Sigmoid colon (tissue), 3 donors: Measurements from ENCODE around the gene S100A2.

Source experiments
- POLR2A ChIP-seq, 2 donors: fragments of 450-650 bp; IDR thresholded peaks; one replicate each; pipeline ENCODE4 v1.6.1; 2016; ENCODE audit warnings: antibody characterized with exemption in 2 of 2, mild to moderate bottlenecking in 2 of 2, moderate library complexity in 2 of 2
- TF ChIP-seq, protein P1 (sequence below), 4 experiments: fragments of 450-650 bp in 3 of 4; fragments of 200-600 bp in 1 of 4; IDR thresholded peaks; one replicate each; pipeline ENCODE4 v1.5.1; 2016 to 2019; ENCODE audit warnings: antibody characterized with exemption in 4 of 4, mild to moderate bottlenecking in 3 of 4, moderate library complexity in 2 of 4

DNA sequence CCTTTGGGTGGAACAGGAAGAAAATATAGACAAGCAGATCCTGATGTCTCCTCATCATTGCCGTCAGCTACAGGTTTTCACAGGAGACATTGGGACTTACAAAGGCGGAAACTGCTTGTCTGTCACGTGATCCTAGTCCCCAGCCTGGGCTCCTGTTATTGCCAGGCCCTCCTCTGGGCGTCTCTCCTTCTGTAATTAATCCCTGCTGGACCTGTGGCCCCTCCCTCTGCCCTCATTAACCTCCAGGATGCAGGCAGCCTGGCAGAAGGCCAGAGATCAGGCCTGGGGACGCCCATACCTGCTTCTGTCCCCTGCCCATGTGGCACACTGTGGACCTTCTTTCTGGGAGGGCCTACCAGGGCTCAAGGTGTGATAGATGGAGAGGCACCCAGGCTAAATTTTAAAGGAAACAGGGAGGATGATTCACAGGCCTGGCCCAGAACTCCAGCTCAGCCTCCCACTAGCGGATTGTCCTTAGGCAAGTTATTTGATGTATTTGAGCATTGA is 27.3 kb downstream of the S100A2 start:
- no peak for TF ChIP-seq POLR2A (IDR thresholded peaks at IDR 0.05)
- TF ChIP-seq, protein P1, sequence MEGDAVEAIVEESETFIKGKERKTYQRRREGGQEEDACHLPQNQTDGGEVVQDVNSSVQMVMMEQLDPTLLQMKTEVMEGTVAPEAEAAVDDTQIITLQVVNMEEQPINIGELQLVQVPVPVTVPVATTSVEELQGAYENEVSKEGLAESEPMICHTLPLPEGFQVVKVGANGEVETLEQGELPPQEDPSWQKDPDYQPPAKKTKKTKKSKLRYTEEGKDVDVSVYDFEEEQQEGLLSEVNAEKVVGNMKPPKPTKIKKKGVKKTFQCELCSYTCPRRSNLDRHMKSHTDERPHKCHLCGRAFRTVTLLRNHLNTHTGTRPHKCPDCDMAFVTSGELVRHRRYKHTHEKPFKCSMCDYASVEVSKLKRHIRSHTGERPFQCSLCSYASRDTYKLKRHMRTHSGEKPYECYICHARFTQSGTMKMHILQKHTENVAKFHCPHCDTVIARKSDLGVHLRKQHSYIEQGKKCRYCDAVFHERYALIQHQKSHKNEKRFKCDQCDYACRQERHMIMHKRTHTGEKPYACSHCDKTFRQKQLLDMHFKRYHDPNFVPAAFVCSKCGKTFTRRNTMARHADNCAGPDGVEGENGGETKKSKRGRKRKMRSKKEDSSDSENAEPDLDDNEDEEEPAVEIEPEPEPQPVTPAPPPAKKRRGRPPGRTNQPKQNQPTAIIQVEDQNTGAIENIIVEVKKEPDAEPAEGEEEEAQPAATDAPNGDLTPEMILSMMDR (IDR thresholded peaks at IDR 0.05), result no peak
